ENCODE data around the gene DYNLT1. TPM values are rescaled to one million over a fixed set of nuclear protein-coding genes. Genes with fewer than 3 reads are reported as not detected.
A peak's percentile ranks its signal among the peaks of the same experiment; 100 is the strongest.

DYNLT1 gene
- total and polyA plus RNA-seq, 2 of the 4 experiments (the other 2 are of a cell fraction), result 235 to 349 TPM

DNA sequence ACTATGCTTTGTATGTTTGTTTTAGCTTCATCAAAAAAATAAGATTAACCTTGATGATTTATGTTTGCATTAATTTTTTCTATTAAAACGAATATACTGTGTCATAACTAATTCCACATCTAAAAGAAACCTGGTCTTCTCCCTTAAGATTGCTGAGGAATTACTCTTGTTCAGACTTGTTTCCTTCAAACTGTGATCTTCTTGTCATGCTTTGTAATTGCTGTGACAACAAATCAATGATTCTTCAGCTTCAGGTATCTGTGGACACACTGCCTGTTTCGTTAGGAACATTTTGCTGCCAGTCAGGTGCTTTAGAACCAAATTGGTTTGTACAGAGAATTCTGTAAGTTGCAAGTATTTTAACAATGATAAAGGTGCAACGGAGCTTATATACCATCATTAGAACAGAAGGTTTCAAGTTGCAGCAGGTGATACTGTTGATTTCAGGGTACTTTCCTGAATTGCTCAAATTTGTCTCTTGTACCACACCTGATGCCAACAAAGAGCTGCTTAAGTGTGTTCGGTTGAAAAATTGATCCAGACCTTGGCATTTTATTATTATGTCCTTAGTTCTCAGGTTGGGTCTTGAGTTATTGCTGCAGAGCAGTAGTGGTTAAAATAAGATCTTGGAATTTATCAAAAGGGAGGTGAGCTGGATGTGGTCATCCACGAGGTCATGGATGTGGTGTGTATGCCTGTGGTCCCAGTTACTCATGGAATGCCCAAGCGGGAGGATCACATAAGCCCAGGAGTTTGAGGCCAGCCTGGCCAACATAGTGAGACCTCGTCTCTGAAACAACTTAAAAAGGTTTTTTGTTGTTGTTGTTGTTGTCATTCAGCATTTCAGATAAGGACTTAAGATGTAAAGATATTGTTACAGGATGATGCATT lies 24.8 kb upstream of the DYNLT1 start:
- no peak overlapping the region for H4K91ac ChIP-seq (ENCODE audit: insufficient read depth, low read depth, low read length)
- no peak overlapping the region for H2BK20ac ChIP-seq (ENCODE audit: low read depth, low read length)
- no peak overlapping the region for H4K8ac ChIP-seq (ENCODE audit: low read depth in 2 of 2, low read length in 2 of 2)
- BruUV-seq (replicated peaks), result no TSS peak
- H2BK15ac ChIP-seq (ENCODE audit: low read depth, low read length), result no peak overlapping the region
- H3K27me3 ChIP-seq (ENCODE audit: control insufficient read depth, insufficient read depth, low read length), result no peaks in the 10 kb centered on the region
- ATAC-seq (ENCODE audit: low read depth), result 0 out of 2 replicates have a peak, but pooled peaks have one; percentile 17
- no peak overlapping the region for H3K23ac ChIP-seq (ENCODE audit: low read depth, low read length)
- H2AFZ ChIP-seq (replicated peaks; ENCODE audit: low read length, poor library complexity), result no peak overlapping the region
- in situ Hi-C loops (cut with MboI; ENCODE audit: low sequenced_read_pairs), result no loop called here
- dilution Hi-C loops (cut with HindIII; ENCODE audit: low sequenced_read_pairs, unreplicated experiment), result no loop called here
- CTCF ChIA-PET, result interaction anchor here (1.5 kb wide), 1 partner anchor 22 kb away, joined by 5 read pairs; no protein-coding TSS in a partner anchor
- no peak overlapping the region for H3K56ac ChIP-seq (ENCODE audit: extremely low read depth, insufficient read depth, low read length)
- intact Hi-C loops (cut with micrococcal nuclease), result no loop called here
- no peak overlapping the region for H4K5ac ChIP-seq (ENCODE audit: low read depth, low read length)
- POLR2A ChIA-PET (ENCODE audit: unreplicated experiment), result no interaction called here
- no peak overlapping the region for H2AK5ac ChIP-seq (ENCODE audit: low read depth, low read length)
- H3K9me3 ChIP-seq (ENCODE audit: control insufficient read depth, insufficient read depth, low read length), result no peaks in the 10 kb centered on the region
- peaks cover 4% of the 10 kb centered on the region; the same call in 1 of the 2 replicates for H3K4me1 ChIP-seq (ENCODE audit: control insufficient read depth, insufficient read depth, low read length)
- H3K14ac ChIP-seq (replicated peaks; ENCODE audit: low read depth, low read length), result no peak overlapping the region
- H2AK9ac ChIP-seq (replicated peaks; ENCODE audit: low read depth, low read length, poor library complexity), result no peak overlapping the region
- no peak for TF ChIP-seq MXI1 (IDR thresholded peaks at IDR 0.05; ENCODE audit: borderline replicate concordance, low read depth, low read length)
- TF ChIP-seq CHD1 (IDR thresholded peaks at IDR 0.05; ENCODE audit: low read depth, low read length), result no peak
- TF ChIP-seq ELK1 (IDR thresholded peaks at IDR 0.05; ENCODE audit: borderline replicate concordance, low read depth, low read length), result no peak
- TF ChIP-seq NFE2L2 (IDR thresholded peaks at IDR 0.05; ENCODE audit: low read depth, low read length), result no peak
- no peak for TF ChIP-seq MAZ (IDR thresholded peaks at IDR 0.05; ENCODE audit: borderline replicate concordance, low read depth, low read length)
- TF ChIP-seq CEBPB (IDR thresholded peaks at IDR 0.05; ENCODE audit: low read depth, low read length), result no peak
- TF ChIP-seq, protein P1, sequence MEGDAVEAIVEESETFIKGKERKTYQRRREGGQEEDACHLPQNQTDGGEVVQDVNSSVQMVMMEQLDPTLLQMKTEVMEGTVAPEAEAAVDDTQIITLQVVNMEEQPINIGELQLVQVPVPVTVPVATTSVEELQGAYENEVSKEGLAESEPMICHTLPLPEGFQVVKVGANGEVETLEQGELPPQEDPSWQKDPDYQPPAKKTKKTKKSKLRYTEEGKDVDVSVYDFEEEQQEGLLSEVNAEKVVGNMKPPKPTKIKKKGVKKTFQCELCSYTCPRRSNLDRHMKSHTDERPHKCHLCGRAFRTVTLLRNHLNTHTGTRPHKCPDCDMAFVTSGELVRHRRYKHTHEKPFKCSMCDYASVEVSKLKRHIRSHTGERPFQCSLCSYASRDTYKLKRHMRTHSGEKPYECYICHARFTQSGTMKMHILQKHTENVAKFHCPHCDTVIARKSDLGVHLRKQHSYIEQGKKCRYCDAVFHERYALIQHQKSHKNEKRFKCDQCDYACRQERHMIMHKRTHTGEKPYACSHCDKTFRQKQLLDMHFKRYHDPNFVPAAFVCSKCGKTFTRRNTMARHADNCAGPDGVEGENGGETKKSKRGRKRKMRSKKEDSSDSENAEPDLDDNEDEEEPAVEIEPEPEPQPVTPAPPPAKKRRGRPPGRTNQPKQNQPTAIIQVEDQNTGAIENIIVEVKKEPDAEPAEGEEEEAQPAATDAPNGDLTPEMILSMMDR (conservative IDR thresholded peaks at IDR 0.05; ENCODE audit: low read depth, low read length), result no peak
- no peak for TF ChIP-seq RFX5 (IDR thresholded peaks at IDR 0.05; ENCODE audit: low read depth, low read length)
- H3K4ac ChIP-seq (ENCODE audit: low read depth, low read length), result no peak overlapping the region
- H3K9me1 ChIP-seq (ENCODE audit: insufficient read depth, low read length), result no peaks in the 10 kb centered on the region
- DNase-seq, result peak; percentile 69
- H3K9ac ChIP-seq (ENCODE audit: low read depth, low read length), result no peak overlapping the region
- no peak overlapping the region for H3K4me2 ChIP-seq (ENCODE audit: low read depth, low read length)
- H2BK5ac ChIP-seq (ENCODE audit: low read depth, low read length, poor library complexity, severe bottlenecking), result no peak overlapping the region
- 71% methylated on average over 3 of the region's 7 CpGs; no CpG with 5 or more reads in 1 of the 2 experiments for WGBS, 2 experiments (ENCODE audit: extremely low coverage in 2 of 2, insufficient read length in 1 of 2)
- no peak overlapping the region for H3K4me3 ChIP-seq (ENCODE audit: insufficient read depth, low read depth, low read length)
- H4K20me1 ChIP-seq (ENCODE audit: insufficient read depth, low read length), result no peaks in the 10 kb centered on the region
- H3K18ac ChIP-seq (ENCODE audit: low read depth, low read length), result no peak overlapping the region
- H2BK120ac ChIP-seq (ENCODE audit: low read depth, low read length), result no peak overlapping the region
- H3K79me1 ChIP-seq (ENCODE audit: low read depth in 1 of 2, low read length in 2 of 2), result no peaks in the 10 kb centered on the region
- no peaks in the 10 kb centered on the region for H3K36me3 ChIP-seq (ENCODE audit: control insufficient read depth, insufficient read depth, low read length)
- H3K27ac ChIP-seq (ENCODE audit: insufficient read depth, low read length), result no peak overlapping the region

All from IMR-90 (cell line).